AG10803 (cell line): ENCODE data around the gene ANAPC16.
A peak's percentile ranks its signal among the peaks of the same experiment; 100 is the strongest.

Experiments used
- DNase-seq: peaks from one replicate; pipeline ENCODE4 v3.0.0; 2010; ENCODE audit warnings: low read depth
- H3K4me3 ChIP-seq: 2 replicates; pipeline ENCODE4 v1.5.1; 2011; ENCODE audit warnings: mild to moderate bottlenecking, low read length, control low read depth
- CTCF ChIP-seq: conservative IDR thresholded peaks from 2 replicates; pipeline ENCODE4 v1.5.1; 2011; ENCODE audit warnings: mild to moderate bottlenecking, low read length, control low read depth, inconsistent platforms

ANAPC16 gene

GRCh38 chr10:72253578-72253977, 37.8 kb downstream of the ANAPC16 start:
- no peak for TF ChIP-seq CTCF
- no peak overlapping the region for H3K4me3 ChIP-seq
- no peak for DNase-seq

DNA sequence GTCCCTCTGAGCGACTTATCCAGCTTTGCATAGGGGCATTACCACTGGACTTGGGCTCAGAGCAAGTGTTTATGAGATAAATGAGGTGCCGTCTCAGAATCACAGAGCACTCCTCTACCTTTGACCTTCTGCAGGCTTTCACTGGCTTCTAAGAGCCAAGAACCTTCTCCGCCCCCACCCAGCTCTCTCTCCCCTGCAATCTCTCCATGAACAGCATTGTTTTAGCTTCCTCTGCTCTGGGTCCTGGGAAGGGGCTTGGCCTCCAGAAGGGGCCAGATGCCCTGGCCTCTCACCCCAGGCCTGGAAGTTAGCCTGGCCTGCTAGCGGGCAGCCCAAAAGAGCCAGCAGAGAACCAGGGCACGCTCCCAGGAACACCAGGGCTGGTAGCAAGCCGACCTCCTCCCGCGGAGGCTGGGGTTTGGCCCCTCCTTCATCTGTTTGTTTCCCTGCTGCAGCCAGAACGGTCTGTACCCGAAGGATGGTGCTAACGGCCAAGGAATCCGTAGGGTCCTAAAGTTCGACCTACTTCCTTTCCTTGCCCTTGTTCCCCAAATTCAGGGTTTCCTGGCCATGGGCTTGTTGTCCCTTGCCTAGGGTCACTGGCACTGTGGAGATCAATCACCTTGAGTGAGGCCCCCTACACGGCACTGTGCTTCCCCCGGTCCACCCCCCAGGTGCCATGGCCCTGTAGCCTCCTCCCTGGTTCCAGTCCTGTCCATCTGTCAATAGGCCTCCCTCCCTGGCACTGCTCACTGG, 39.2 kb downstream of the ANAPC16 start:
- no peak for TF ChIP-seq CTCF
- peak; percentile 70 for DNase-seq
- peak overlapping the region; percentile 20; the same call in 1 of the 2 replicates for H3K4me3 ChIP-seq

GRCh38 chr10:72255977-72256729, 40.3 kb downstream of the ANAPC16 start:
- no peak for TF ChIP-seq CTCF
- no peak overlapping the region for H3K4me3 ChIP-seq
- no peak for DNase-seq

- TF ChIP-seq CTCF = no peak
- no peak overlapping the region for H3K4me3 ChIP-seq
- DNase-seq = no peak
Measured at GRCh38 chr10:72257051-72257892, 41.5 kb downstream of the ANAPC16 start.

GRCh38 chr10:72258617-72259016, 42.8 kb downstream of the ANAPC16 start:
- DNase-seq = no peak
- TF ChIP-seq CTCF = no peak
- no peak overlapping the region for H3K4me3 ChIP-seq

DNA sequence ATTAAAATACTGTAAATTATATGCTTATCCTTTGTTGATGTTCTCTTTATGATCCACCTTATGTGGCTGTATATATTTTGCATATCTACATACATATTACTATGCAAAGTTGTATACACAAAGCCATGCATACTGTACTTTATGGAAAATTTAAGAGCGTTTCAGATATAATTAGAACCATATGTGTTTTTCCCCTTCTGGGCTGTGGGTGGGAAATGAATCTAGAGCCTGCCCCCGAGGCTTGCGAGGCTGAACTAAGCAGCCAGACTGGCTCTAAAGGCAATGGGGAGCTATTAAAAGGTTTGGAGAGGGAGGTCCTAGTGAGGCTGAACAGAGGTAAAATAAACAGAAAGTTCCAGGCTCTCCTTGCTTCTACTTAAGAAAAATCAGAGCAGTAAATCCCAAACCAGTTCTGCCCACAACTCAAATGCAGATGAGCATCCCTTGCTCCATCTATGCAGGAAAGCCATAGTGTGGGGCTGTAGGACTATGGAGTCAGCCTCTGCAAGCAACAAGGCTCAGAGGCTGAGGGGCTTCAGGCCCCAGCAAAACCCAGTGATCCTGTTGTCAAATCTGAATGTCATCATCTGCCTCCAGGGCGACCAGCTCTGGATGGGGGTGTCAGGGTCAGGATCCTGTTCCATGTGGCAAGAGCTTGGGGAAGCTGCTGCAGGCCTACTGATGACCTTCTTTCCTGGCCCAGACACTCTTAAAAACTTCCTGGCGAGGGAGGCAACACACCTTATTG, 43.9 kb downstream of the ANAPC16 start:
- H3K4me3 ChIP-seq = no peak overlapping the region
- TF ChIP-seq CTCF = no peak
- DNase-seq = peak; percentile 70
